Neural progenitor cell (in vitro differentiated cells): Measurements from ENCODE around the gene CDKL5.

Experiments used
- CTCF ChIP-seq: fragments of 200-600 bp; sonication (generic); IDR thresholded peaks from 2 replicates; pipeline ENCODE4 v1.5.1; 2017; ENCODE audit warnings: antibody characterized with exemption, mild to moderate bottlenecking
- EZH2 ChIP-seq: fragments of 200-600 bp; sonication (generic); IDR thresholded peaks from 2 replicates; pipeline ENCODE4 v1.6.1; 2017; ENCODE audit warnings: antibody characterized with exemption, mild to moderate bottlenecking, moderate library complexity

- no peak for TF ChIP-seq EZH2
- no peak for TF ChIP-seq CTCF
These were observed 123.6 kb downstream of the CDKL5 start for GRCh38 chrX:18548996-18549395.
